H1 (cell line): ENCODE measurements around the gene DIAPH2. TPM values are rescaled to one million over a fixed set of nuclear protein-coding genes. Genes with fewer than 3 reads are reported as not detected.

Experiments used
- EP300 ChIP-seq, 2 experiments: IDR thresholded peaks; 1 replicate in 1 of 2; 2 replicates in 1 of 2; pipeline ENCODE4 v1.6.1; 2011 to 2012; ENCODE audit warnings: low read depth in 2 of 2, low read length in 2 of 2, mild to moderate bottlenecking in 2 of 2, borderline replicate concordance in 1 of 2, inconsistent platforms in 1 of 2, moderate library complexity in 1 of 2
- polyA plus RNA-seq, 7 experiments: library from polyadenylated mRNA; depleted of rRNA in 3 of 7; stranded (reverse) in 5 of 7; unstranded in 2 of 7; fragments of >200 nt in 5 of 7; fragments of 200-250 nt in 2 of 7; gene quantifications; 1 replicate in 5 of 7; 2 replicates in 1 of 7; 4 replicates in 1 of 7; pipeline versions ENCODE4 v1.2.1 to v1.2.3, GENCODE V29; 2011 to 2013; ENCODE audit warnings: missing spikeins in 2 of 7, mixed read lengths in 2 of 7
- total RNA-seq: library from RNA; stranded (reverse); fragmentation: NEBNext Ultra II Directional; extraction: Animal tissue kit (Norgen Biotek cat#: 25700); gene quantifications from 2 replicates; pipeline ENCODE4 v1.2.1, GENCODE V29; 2021

The DIAPH2 gene
- total and polyA plus RNA-seq, 2 of the 8 experiments (the other 6 are each of a cell fraction or from before 2014, with no cell fraction given): 4.4 to 24.3 TPM

- TF ChIP-seq EP300 (IDR thresholded peaks at IDR 0.05; ENCODE audit: borderline replicate concordance in 1 of 2, low read depth in 2 of 2, low read length in 2 of 2): no peak
Measured at GRCh38 chrX:97309487-97310116, 625.0 kb downstream of the DIAPH2 start (continued).
